ENCODE measurements around the gene C8G. TPM values are rescaled to one million over a fixed set of nuclear protein-coding genes. Genes with fewer than 3 reads are reported as not detected.

Gene C8G
- total RNA-seq, 1 experiment from 2014 or later, result 2.9 TPM

- in situ Hi-C loops (cut with HindIII; ENCODE audit: low pct_unique_long_range_greater_than_20kb, low sequenced_read_pairs) (no loop called here), intact Hi-C loops (cut with micrococcal nuclease; ENCODE audit: unreplicated experiment) (no loop called here)
- Histone ChIP-seq H3K4me1 (ENCODE audit: control insufficient read depth, insufficient read depth, low read length) (no peaks in the 10 kb centered on the region), H3K36me3 (ENCODE audit: control insufficient read depth, insufficient read depth, low read length) (no peaks in the 10 kb centered on the region), H3K27ac (ENCODE audit: low read length) (no peak overlapping the region), H3K27me3 (ENCODE audit: control insufficient read depth, insufficient read depth, low read length) (no peaks in the 10 kb centered on the region), H3K4me3 (ENCODE audit: low read depth in 2 of 2, low read length in 2 of 2) (no peak overlapping the region), H3K9me3 (ENCODE audit: control insufficient read depth, insufficient read depth, low read depth, low read length) (no peaks in the 10 kb centered on the region)
- no peak for ATAC-seq
- CTCF ChIA-PET, result interaction anchor here (0.5 to 0.7 kb wide), 3 partner anchors 53 to 129 kb away, joined by 3 to 5 read pairs (median 3); partner anchors contain the start of genes MAMDC4 and MAN1B1
- no peak for DNase-seq (ENCODE audit: low read depth, low spot score)
- no peak for TF ChIP-seq SIN3A (IDR thresholded peaks at IDR 0.05; ENCODE audit: borderline replicate concordance, insufficient read depth, low read depth, low read length)
- POLR2A ChIA-PET, result interaction anchor here (0.6 kb wide), 1 partner anchor 240 kb away, joined by 12 read pairs; no protein-coding TSS in a partner anchor
- no TSS peak for BruUV-seq (replicated peaks)
These were observed 36.7 kb downstream of the C8G start for GRCh38 chr9:136981588-136982231.

GRCh38 chr9:136982232-136983051 lies 37.4 kb downstream of the C8G start, which contains the start of gene LCNL1:
TSS of gene LCNL1 (plus strand) at chr9:136982993. CDS start at chr9:136983587, 594 bp downstream.
- Histone ChIP-seq H3K27ac (ENCODE audit: low read length) (no peak within 1 kb of the TSS), H3K36me3 (ENCODE audit: control insufficient read depth, insufficient read depth, low read length) (no peaks in the 10 kb centered on the region), H3K27me3 (ENCODE audit: control insufficient read depth, insufficient read depth, low read length) (no peaks in the 10 kb centered on the region), H3K9me3 (ENCODE audit: control insufficient read depth, insufficient read depth, low read depth, low read length) (no peaks in the 10 kb centered on the region), H3K4me3 (ENCODE audit: low read depth in 2 of 2, low read length in 2 of 2) (no peak within 1 kb of the TSS), H3K4me1 (ENCODE audit: control insufficient read depth, insufficient read depth, low read length) (no peaks in the 10 kb centered on the region)
- TF ChIP-seq POLR2AphosphoS5 (IDR thresholded peaks at IDR 0.05; ENCODE audit: low read depth, low read length) (no peak), CTCF (IDR thresholded peaks at IDR 0.05) (no peak)
- intact Hi-C loops (cut with micrococcal nuclease; ENCODE audit: unreplicated experiment), result no loop called here
- ATAC-seq, result no peak
- no TSS peak for BruUV-seq (replicated peaks)
- no peak for DNase-seq (ENCODE audit: low read depth, low spot score)
- in situ Hi-C loops (cut with HindIII; ENCODE audit: low pct_unique_long_range_greater_than_20kb, low sequenced_read_pairs), result no loop called here
- POLR2A ChIA-PET, result interaction anchor here (0.6 kb wide), 1 partner anchor 241 kb away, joined by 12 read pairs; no protein-coding TSS in a partner anchor
- CTCF ChIA-PET, result interaction anchor here (0.7 kb wide), 1 partner anchor 104 kb away, joined by 5 read pairs; the partner anchor contains the start of gene MAN1B1

- Histone ChIP-seq H3K4me1 (ENCODE audit: control insufficient read depth, insufficient read depth, low read length) (no peaks in the 10 kb centered on the region), H3K9me3 (ENCODE audit: control insufficient read depth, insufficient read depth, low read depth, low read length) (no peaks in the 10 kb centered on the region), H3K27ac (ENCODE audit: low read length) (no peak overlapping the region), H3K4me3 (ENCODE audit: low read depth in 2 of 2, low read length in 2 of 2) (no peak overlapping the region), H3K27me3 (ENCODE audit: control insufficient read depth, insufficient read depth, low read length) (no peaks in the 10 kb centered on the region), H3K36me3 (ENCODE audit: control insufficient read depth, insufficient read depth, low read length) (no peaks in the 10 kb centered on the region)
- in situ Hi-C loops (cut with HindIII; ENCODE audit: low pct_unique_long_range_greater_than_20kb, low sequenced_read_pairs), result no loop called here
- intact Hi-C loops (cut with micrococcal nuclease; ENCODE audit: unreplicated experiment), result no loop called here
- POLR2A ChIA-PET, result no interaction called here
- DNase-seq (ENCODE audit: low read depth, low spot score) (no peak), ATAC-seq (no peak)
- no TSS peak for BruUV-seq (replicated peaks)
- CTCF ChIA-PET, result no interaction called here
- no peak for TF ChIP-seq SIN3A (IDR thresholded peaks at IDR 0.05; ENCODE audit: borderline replicate concordance, insufficient read depth, low read depth, low read length)
- no peak for TF ChIP-seq TCF7L2 (IDR thresholded peaks at IDR 0.05; ENCODE audit: low read depth, low read length)
- no peak for TF ChIP-seq POLR2AphosphoS5 (IDR thresholded peaks at IDR 0.05; ENCODE audit: low read depth, low read length)
- TF ChIP-seq CTCF (IDR thresholded peaks at IDR 0.05), result no peak
- TF ChIP-seq, protein P1, sequence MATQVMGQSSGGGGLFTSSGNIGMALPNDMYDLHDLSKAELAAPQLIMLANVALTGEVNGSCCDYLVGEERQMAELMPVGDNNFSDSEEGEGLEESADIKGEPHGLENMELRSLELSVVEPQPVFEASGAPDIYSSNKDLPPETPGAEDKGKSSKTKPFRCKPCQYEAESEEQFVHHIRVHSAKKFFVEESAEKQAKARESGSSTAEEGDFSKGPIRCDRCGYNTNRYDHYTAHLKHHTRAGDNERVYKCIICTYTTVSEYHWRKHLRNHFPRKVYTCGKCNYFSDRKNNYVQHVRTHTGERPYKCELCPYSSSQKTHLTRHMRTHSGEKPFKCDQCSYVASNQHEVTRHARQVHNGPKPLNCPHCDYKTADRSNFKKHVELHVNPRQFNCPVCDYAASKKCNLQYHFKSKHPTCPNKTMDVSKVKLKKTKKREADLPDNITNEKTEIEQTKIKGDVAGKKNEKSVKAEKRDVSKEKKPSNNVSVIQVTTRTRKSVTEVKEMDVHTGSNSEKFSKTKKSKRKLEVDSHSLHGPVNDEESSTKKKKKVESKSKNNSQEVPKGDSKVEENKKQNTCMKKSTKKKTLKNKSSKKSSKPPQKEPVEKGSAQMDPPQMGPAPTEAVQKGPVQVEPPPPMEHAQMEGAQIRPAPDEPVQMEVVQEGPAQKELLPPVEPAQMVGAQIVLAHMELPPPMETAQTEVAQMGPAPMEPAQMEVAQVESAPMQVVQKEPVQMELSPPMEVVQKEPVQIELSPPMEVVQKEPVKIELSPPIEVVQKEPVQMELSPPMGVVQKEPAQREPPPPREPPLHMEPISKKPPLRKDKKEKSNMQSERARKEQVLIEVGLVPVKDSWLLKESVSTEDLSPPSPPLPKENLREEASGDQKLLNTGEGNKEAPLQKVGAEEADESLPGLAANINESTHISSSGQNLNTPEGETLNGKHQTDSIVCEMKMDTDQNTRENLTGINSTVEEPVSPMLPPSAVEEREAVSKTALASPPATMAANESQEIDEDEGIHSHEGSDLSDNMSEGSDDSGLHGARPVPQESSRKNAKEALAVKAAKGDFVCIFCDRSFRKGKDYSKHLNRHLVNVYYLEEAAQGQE (IDR thresholded peaks at IDR 0.05; ENCODE audit: insufficient read depth in 1 of 2, low read depth in 2 of 2, low read length in 1 of 2), result no peak
These were observed 38.1 kb downstream of the C8G start for GRCh38 chr9:136983167-136983566.
